Left lobe of liver (tissue), 2 donors: ENCODE results near the gene SULT1A1. TPM values are rescaled to one million over a fixed set of nuclear protein-coding genes. Genes with fewer than 3 reads are reported as not detected.
"Not testable (repeated sequence)": the region's sequence is repeated elsewhere in the genome, so short reads cannot be mapped to it uniquely, and the experiment has no call there.

Source experiments
- ATAC-seq: fragments of 200-7000 bp; cut with Tn5 transposase; one replicate; pipeline ENCODE4 v1.9.1; 2020; ENCODE audit warnings: mild to moderate bottlenecking, moderate library complexity
- DNase-seq: peaks from one replicate; pipeline ENCODE4 v3.0.0-alpha.2; 2020; ENCODE audit warnings: low spot score
- total RNA-seq: library from RNA; stranded (reverse); gene quantifications from one replicate; pipeline ENCODE4 v1.2.1, GENCODE V29; 2021
- donor health status: DM: no; HTN: no; CAD: no; lungs with moderate emphysema.
- donor health status: DM: no; HTN: yes; CAD: no.

Gene SULT1A1
- total RNA-seq, 1 donor from 2014 or later = 179 TPM

DNA sequence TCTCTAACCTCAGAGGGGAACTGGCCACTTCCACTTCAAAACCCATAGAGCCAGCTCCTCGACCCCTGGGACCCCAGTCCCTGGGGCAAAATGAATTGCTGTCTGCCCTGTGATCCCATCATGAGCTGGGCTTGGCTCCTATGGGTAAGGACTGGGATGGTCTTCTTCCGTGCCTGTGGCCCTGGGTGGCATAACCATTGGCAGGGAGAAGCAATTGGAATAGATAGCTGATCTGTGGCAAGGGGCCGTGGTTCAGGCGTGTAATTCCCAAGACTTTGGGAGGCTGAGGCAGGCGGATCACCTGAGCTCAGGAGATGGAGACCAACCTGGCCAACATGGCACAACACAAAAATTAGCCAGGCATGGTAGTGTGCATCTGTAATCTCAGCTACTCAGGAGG, 17.3 kb downstream of the SULT1A1 start:
- DNase-seq = no peak
- no peak for ATAC-seq

DNA sequence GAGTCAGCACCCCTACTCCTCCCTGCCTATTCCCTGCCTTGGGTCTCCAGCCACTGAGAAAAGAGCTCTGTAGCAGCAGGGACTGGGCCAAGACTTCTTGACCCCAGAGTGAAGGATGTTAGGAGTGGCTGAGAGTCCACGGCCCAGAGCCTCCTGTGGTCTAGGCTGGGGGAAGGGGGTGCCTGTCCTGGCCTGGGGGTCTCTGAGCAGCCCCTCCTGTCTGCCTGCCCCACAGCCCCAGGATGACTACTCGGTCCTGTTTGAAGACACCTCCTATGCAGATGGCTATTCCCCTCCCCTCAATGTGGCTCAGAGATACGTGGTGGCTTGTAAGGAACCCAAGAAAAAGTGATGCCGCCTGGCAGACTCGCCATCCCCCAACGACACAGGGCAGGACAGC, 18.5 kb downstream of the SULT1A1 start:
- no peak for ATAC-seq
- no peak for DNase-seq

GRCh38 chr16:28590384-28591340, 19.2 kb downstream of the SULT1A1 start:
- DNase-seq = no peak
- ATAC-seq = no peak

GRCh38 chr16:28589930-28590329, 19.9 kb downstream of the SULT1A1 start:
- DNase-seq = no peak
- ATAC-seq = no peak

GRCh38 chr16:28589069-28589468, 20.8 kb downstream of the SULT1A1 start:
- DNase-seq = no peak

DNA sequence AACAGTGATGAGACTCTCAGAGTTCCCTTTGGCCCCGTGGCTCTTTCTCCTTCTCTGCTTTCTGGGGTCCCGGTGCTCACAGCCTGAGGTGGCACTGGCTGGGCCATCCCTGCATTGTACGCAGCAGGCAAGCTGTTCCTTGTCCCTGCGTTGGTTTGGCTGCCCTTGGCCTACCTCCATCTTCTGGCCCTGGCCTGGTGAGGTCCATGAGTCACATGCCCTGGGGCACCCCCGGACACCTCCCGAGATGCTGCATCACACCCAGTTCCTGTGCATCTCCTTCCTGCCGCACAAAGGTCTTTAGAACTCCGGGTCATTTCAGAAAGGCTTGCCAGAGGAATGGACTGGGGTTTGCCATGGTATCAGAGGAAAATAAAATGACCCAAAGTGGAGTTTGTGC, 22.5 kb downstream of the SULT1A1 start:
- DNase-seq (no peak), ATAC-seq (no peak)

More at GRCh38 chr16:28589069-28589468, 20.8 kb downstream of the SULT1A1 start:
- ATAC-seq = no peak

DNA sequence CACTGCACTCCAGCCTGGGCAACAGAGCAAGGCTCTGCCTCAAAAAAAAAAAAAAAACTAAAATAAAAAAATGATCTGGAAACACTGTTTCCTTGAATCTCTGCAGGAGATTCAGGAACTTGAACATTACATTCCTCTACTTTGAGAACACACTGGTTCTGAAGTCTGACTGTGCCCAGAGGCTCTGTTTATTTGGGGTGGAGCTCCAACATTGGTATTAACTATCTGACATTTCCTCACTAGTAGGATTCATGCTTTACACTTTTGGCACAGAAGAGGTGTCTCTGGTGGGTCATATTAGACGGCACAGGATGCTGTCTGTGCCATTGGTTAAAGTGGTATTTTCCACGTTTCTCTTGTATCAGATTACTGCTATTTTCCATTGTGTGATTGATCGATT, 23.4 kb downstream of the SULT1A1 start:
- DNase-seq (no peak), ATAC-seq (no peak)

GRCh38 chr16:28585674-28586073, 24.2 kb downstream of the SULT1A1 start:
- ATAC-seq (no peak), DNase-seq (no peak)

DNA sequence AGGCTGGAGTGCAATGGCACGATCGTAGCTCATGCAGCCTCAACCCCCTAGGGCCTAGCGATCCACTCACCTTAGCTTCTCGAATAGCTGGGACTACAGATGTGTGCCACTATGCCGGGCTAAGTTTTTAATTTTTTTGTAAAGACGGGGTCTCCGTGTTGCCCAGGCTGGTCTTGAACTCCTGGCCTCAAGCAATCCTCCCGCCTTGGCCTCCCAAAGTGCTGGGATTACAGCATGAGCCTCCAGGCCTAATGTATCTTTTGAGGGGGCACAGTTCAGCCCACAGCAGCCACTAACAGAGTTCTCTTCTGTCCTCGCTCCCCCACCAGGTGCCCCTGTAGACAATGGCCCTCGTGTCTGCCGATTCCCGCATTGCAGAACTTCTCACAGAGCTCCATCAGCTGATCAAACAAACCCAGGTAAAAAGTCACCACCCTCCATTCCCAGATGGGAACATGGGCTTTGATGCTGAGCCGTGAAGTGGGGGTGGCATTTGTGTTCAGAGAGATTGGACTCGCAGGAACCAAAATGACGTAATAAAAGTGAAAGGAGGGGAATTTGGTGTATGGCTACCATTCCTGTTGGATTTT, 29.0 kb downstream of the SULT1A1 start:
- no peak for DNase-seq
- no peak for ATAC-seq

DNA sequence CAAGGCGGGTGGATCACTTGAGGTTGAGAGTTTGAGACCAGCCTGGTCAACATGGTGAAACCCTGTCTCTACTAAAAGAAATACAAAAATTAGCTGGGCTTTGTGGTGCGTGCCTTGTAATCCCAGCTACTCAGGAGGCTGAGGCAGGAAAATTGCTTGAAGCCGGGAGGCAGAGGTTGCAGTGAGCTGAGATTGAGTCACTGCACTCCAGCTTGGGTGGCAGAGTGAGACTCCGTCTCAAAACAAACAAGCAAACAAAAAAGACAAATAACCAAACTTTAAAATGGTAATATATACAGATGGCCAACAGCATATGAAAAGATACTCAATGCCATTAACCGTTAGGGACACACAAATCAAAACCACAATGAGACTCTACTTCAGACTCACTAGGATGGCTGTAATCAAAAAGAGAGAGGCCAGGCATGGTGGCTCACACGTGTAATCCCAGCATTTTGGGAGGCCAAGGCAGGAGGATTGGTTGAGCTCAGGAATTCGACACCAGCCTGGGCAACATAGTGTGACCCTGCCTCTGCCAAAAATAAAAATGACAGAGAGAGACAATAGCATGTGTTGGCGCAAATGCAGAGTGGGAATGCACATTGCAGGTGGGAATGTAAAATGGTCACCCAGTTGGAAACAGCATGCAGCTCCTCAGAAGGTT, 34.3 kb downstream of the SULT1A1 start:
- no peak for ATAC-seq
- no peak for DNase-seq

GRCh38 chr16:28574925-28575324, 34.9 kb downstream of the SULT1A1 start:
- DNase-seq = no peak
- no peak for ATAC-seq

- DNase-seq (no peak), ATAC-seq (peak; percentile 16)
Measured at GRCh38 chr16:28573738-28574718, 35.8 kb downstream of the SULT1A1 start.

DNA sequence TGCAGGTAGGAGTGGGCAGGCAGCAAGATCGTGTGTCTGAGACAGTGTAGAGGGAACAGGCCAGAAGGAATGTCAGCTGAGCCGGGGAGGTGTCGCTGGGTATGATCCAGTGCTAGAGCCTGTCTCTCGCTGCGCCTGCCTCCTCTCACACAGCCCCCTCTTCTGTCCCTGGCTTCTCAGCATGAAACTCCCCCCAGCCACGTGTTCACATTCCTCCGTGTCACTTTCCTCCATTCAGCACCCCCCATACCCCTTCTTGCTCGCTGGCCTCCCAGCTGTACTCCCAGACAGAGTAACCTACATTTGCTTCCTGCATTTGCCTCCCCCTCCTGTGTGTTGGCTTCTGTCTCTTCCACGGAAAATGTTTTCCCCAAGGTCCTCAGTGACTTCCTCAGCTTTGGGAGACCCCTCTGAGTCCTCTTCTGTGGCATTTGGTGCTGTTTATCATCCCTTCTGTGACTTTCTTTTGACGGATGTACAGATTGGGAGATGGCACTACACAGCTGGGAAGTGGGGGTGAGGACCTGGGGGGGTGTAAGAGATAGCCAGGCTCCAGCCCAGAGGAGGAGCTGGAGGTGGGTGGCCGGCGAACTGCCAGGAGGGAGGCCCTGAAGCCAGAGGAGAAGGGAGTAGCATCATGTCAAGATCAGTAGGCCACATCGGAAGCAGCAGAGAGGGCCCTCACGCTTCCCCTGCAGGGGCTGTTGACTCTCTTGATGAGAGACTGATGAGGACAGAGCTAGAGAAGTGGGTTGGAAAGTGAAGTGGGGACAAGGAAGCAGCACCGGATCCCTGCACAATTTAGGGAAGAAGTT, 36.9 kb downstream of the SULT1A1 start:
- DNase-seq = no peak
- peak; percentile 31 for ATAC-seq

DNA sequence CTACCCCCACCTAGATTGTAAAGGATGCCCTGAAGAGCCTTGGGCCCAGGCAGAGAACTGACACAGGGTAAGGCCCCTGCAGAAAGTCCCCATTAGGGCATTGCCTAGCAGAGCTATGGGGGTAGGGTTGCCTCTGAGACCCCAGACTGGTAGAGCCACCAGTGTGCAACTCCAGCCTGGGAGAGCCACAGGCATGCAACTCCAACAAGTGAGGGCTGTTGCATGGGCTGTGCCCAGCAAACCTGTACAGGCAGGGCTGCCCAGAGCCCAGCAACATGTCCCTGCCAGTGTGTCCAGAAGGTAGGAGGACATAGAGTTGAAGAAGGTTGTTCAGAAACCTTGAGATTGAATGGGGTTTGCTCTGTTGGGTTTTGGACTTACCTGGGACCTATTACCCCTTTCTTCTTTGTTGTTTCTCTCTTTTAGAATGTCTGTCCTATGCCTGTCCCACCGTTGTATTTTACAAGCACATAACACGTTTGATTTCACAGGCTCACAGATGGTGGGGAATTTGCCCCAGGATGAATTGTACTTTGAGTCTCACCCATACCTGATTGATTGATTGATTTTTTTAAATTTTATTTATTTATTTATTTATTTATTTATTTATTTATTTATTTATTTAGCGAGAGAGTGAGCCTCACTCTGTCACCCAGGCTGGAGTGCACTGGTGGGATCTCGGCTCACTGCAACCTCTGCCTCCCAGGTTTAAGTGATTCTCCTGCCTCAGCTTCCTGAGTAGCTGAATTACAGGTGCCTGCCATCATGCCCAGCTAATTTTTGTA, 39.7 kb downstream of the SULT1A1 start:
- no peak for DNase-seq
- ATAC-seq = peak; percentile 11

- no peak for DNase-seq
- ATAC-seq = no peak
Measured at GRCh38 chr16:28569021-28569420, 40.8 kb downstream of the SULT1A1 start.

- no peak for DNase-seq
- ATAC-seq = no peak
Measured at GRCh38 chr16:28567292-28567691, 42.6 kb downstream of the SULT1A1 start.

GRCh38 chr16:28566233-28566925, 43.5 kb downstream of the SULT1A1 start:
- not testable (repeated sequence) for DNase-seq, ATAC-seq

GRCh38 chr16:28563218-28563617, 46.6 kb downstream of the SULT1A1 start:
- peak; percentile 53 for DNase-seq
- ATAC-seq = peak; percentile 95
